HL-60 (cell line): ENCODE results near the gene TTC23L.
A peak's percentile ranks its signal among the peaks of the same experiment; 100 is the strongest.

Experiments used
- DNase-seq, 2 experiments: peaks; one replicate each; pipeline ENCODE4 v3.0.0-alpha.2; 2010 to 2020; ENCODE audit warnings: low read depth in 1 of 2, low spot score in 1 of 2
- H3K27ac ChIP-seq: fragments of 250-450 bp; sonication (Bioruptor Pico); replicated peaks from 2 replicates; pipeline ENCODE4 v1.5.1; 2020; ENCODE audit warnings: mild to moderate bottlenecking, moderate library complexity
- H3K27me3 ChIP-seq: fragments of 250-450 bp; sonication (Bioruptor Pico); 2 replicates; pipeline ENCODE4 v1.5.1; 2021; ENCODE audit warnings: mild to moderate bottlenecking, moderate library complexity; ENCODE audit not compliant: insufficient read depth, poor library complexity, severe bottlenecking
- H3K4me3 ChIP-seq: replicated peaks from 2 replicates; pipeline ENCODE4 v1.5.1; 2011; ENCODE audit warnings: mild to moderate bottlenecking, control low read depth, low read length; ENCODE audit not compliant: insufficient read depth
- CTCF ChIP-seq: IDR thresholded peaks from one replicate; pipeline ENCODE4 v1.5.1; 2011; ENCODE audit warnings: low read length, control low read depth, inconsistent platforms; ENCODE audit not compliant: insufficient read depth
- GABPA ChIP-seq: IDR thresholded peaks from 2 replicates; pipeline ENCODE4 v1.6.1; 2012; ENCODE audit warnings: low read depth
- POLR2AphosphoS5 ChIP-seq: IDR thresholded peaks from 2 replicates; pipeline ENCODE4 v1.6.1; 2012; ENCODE audit warnings: low read depth
- REST ChIP-seq: IDR thresholded peaks from 2 replicates; pipeline ENCODE4 v1.6.1; 2012; ENCODE audit warnings: low read depth; ENCODE audit not compliant: insufficient replicate concordance
- SPI1 ChIP-seq: IDR thresholded peaks from 2 replicates; pipeline ENCODE4 v1.6.1; 2012; ENCODE audit warnings: low read depth, mild to moderate bottlenecking, borderline replicate concordance

The TTC23L gene

GRCh38 chr5:34915856-34916192 lies 76.9 kb downstream of the TTC23L start:
- Histone ChIP-seq H3K27ac (peak overlapping the region; percentile 93), H3K4me3 (peak overlapping the region; percentile 75), H3K27me3 (no peaks in the 10 kb centered on the region)
- TF ChIP-seq POLR2AphosphoS5 (no peak), REST (no peak), CTCF (no peak)
- DNase-seq = peak in 1 of 2 experiments; percentile 11

- H3K27ac ChIP-seq = peak overlapping the region; percentile 93
Measured at GRCh38 chr5:34916518-34916917, 77.6 kb downstream of the TTC23L start.

GRCh38 chr5:34918025-34918424 lies 79.1 kb downstream of the TTC23L start:
- Histone ChIP-seq H3K27me3 (no peaks in the 10 kb centered on the region), H3K27ac (no peak overlapping the region), H3K4me3 (peak overlapping the region; percentile 75)
- TF ChIP-seq GABPA (no peak), CTCF (no peak), REST (no peak), POLR2AphosphoS5 (no peak), SPI1 (no peak)
- no peak for DNase-seq

More at GRCh38 chr5:34916518-34916917, 77.6 kb downstream of the TTC23L start:
- no peak for DNase-seq
- Histone ChIP-seq H3K4me3 (peak overlapping the region; percentile 75), H3K27me3 (no peaks in the 10 kb centered on the region)
- TF ChIP-seq POLR2AphosphoS5 = no peak
- TF ChIP-seq CTCF = no peak
- TF ChIP-seq GABPA = no peak
- TF ChIP-seq REST = no peak
